Putamen (tissue), 1 donor: ENCODE data around the gene FCRLA.
A peak's percentile ranks its signal among the peaks of the same experiment; 100 is the strongest.

Experiments used
- DNase-seq: peaks from one replicate; pipeline ENCODE4 v3.0.0-alpha.2; 2016; ENCODE audit warnings: low spot score

FCRLA gene

GRCh38 chr1:161731981-161732718 lies 25.1 kb downstream of the FCRLA start:
- DNase-seq = no peak

GRCh38 chr1:161733526-161733925 lies 26.5 kb downstream of the FCRLA start:
- no peak for DNase-seq

GRCh38 chr1:161735837-161736236 lies 28.8 kb downstream of the FCRLA start:
- DNase-seq = no peak

GRCh38 chr1:161736335-161736969 lies 29.4 kb downstream of the FCRLA start:
- DNase-seq = no peak

GRCh38 chr1:161737625-161738024 lies 30.6 kb downstream of the FCRLA start:
- DNase-seq = no peak

GRCh38 chr1:161738627-161739287 lies 31.7 kb downstream of the FCRLA start:
- DNase-seq = no peak

- no peak for DNase-seq
Observed at GRCh38 chr1:161739865-161740566, 33.0 kb downstream of the FCRLA start.

- no peak for DNase-seq
Observed at GRCh38 chr1:161740921-161741320, 33.9 kb downstream of the FCRLA start.

- DNase-seq = no peak
Observed at GRCh38 chr1:161743231-161743630, 36.2 kb downstream of the FCRLA start.

- no peak for DNase-seq
Observed at GRCh38 chr1:161747801-161748200, 40.8 kb downstream of the FCRLA start.

GRCh38 chr1:161749509-161750407 lies 42.7 kb downstream of the FCRLA start, which contains the start of gene DUSP12:
Gene DUSP12 (plus strand): TSS chr1:161749786. CDS start chr1:161749802, 16 bp downstream.
- peak; percentile 94 for DNase-seq

- DNase-seq = no peak
Observed at GRCh38 chr1:161763522-161764098, 56.6 kb downstream of the FCRLA start.
